GM19328 (cell line): Measurements from ENCODE around the gene TNNC1.

Source experiments
- ATAC-seq: cut with Tn5 transposase; IDR thresholded peaks from one replicate; pipeline ENCODE4 v1.9.1; 2021; ENCODE audit warnings: mild to moderate bottlenecking, moderate library complexity; ENCODE audit not compliant: unreplicated experiment

The TNNC1 gene

DNA sequence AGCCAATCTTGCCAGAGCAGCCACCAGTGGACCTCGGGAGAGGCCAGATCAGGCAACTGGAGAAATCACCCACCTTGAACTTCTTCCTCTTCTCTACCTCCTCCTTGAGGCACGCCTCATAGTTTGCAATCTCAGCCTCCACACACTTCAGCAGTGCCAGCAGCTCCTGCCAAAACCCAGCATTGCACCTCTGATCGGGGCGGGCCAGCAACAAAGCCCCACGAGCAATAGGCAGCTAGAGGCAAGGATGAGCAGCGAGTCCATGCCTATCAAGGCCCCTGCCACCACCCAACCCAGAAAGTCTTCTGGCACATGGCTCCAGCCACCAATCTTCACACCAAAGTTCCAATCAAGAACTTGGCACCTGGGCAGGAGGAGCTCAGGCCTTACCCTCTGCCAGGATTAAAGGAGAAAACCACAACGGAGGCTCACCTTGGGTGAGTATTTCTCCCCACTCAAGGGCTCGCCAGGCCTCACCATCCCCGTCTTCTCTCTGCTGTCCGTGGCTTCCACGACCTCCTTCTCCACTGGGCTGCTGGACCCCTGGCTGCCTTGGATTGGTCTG, 51.1 kb downstream of the TNNC1 start:
- no peak for ATAC-seq

DNA sequence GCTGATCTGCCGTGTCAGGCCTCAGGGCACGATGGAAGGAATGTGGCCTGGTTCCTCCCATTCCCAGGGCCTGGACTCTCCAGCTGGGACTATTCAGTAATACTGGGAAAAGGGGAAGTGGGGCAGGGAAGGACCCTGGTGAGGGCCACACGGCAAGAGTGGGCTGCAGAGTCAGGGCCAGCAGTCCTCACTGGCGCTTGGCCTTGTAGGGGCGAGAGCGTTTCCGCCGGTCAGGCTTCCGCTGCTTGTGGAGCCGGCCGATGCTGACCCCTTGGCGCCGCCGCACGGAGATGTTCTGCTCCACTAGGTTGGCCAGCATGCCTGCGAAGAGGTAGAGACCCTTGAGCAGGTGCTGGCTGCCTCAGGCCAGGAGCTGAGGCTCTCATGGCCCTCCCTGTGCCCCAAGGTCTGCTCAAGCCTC, 51.7 kb downstream of the TNNC1 start:
- no peak for ATAC-seq

DNA sequence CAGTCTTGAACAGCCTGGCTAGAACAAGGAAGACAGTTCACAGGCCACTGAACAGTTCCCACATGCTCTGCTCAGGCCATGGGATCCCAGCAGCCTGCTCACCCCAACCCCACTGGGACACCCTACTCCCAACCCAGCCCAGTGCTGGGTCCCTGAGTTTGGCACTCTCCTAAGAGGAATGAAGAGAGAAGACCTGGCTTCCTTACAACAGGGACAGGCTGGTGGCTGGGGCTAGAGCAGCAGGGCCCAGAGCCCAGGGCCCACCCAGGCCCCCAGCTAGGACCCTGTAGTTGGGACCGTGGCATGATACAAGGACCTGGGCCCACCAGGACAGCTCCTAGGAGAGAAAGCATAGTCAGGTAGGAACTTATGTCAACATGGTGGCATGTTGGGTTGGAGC, 52.3 kb downstream of the TNNC1 start:
- no peak for ATAC-seq
